Testis (tissue), 5 donors: ENCODE measurements around the gene UBAC2. TPM values are rescaled to one million over a fixed set of nuclear protein-coding genes. Genes with fewer than 3 reads are reported as not detected.

Source experiments
- DNase-seq: peaks from one replicate; pipeline ENCODE4 v3.0.0-alpha.2; 2019
- H3K27ac ChIP-seq, 2 donors: fragments of 200-600 bp; sonication (generic); one replicate each; pipeline ENCODE4 v1.5.1; 2019
- H3K27me3 ChIP-seq: fragments of 200-600 bp; sonication (generic); one replicate; pipeline ENCODE4 v1.5.1; 2019
- H3K36me3 ChIP-seq: fragments of 200-600 bp; sonication (generic); one replicate; pipeline ENCODE4 v1.5.1; 2017; ENCODE audit warnings: low read depth; ENCODE audit errors: missing control alignments
- H3K4me1 ChIP-seq: fragments of 200-600 bp; sonication (generic); one replicate; pipeline ENCODE4 v1.5.1; 2019
- H3K4me3 ChIP-seq, 2 donors: fragments of 200-600 bp; sonication (generic); one replicate each; pipeline ENCODE4 v1.5.1; 2017 to 2019
- H3K9me3 ChIP-seq: fragments of 200-600 bp; sonication (generic); one replicate; pipeline ENCODE4 v1.5.1; 2017
- POLR2A ChIP-seq: fragments of 450-650 bp; IDR thresholded peaks from one replicate; pipeline ENCODE4 v1.6.1; 2017; ENCODE audit warnings: antibody characterized with exemption, mild to moderate bottlenecking, moderate library complexity
- WGBS, 2 donors: methylation state at CpG; one replicate each; pipeline ENCODE4 v1.1.5; 2018; 5-methylcytosine and 5-hydroxymethylcytosine counted together
- intact Hi-C: fragments of 100-400 bp; cut with DNase I; formaldehyde crosslinking; loops from one replicate; pipeline ENCODE4 v1.15.1; 2023; ENCODE audit warnings: low total_unique reads
- long read RNA-seq, 2 donors: transcript quantifications; one replicate each; lab custom pipeline, GENCODE V29; 2026
- polyA plus RNA-seq: library from polyadenylated mRNA; stranded (reverse); fragments of 350-450 nt; fragmentation: Illumina TruSeq; extraction: RNeasy Lipid Tissue Mini Kit (QIAGEN cat#74804); gene quantifications from one replicate; pipeline ENCODE4 v1.2.3, GENCODE V29; 2014; ENCODE audit warnings: low read depth, low replicate concordance; ENCODE audit not compliant: insufficient read depth
- total RNA-seq, 2 donors: library from RNA; depleted of rRNA; stranded (reverse); fragments of >200 nt; gene quantifications; one replicate each; pipeline ENCODE4 v1.2.3, GENCODE V29; 2016
- TF ChIP-seq, protein P1 (sequence below), 3 experiments: fragments of 450-650 bp in 2 of 3; fragments of 200-600 bp in 1 of 3; sonication (generic) in 1 of 3; IDR thresholded peaks; one replicate each; pipeline ENCODE4 v1.5.1; 2016 to 2019; ENCODE audit warnings: antibody characterized with exemption in 3 of 3, mild to moderate bottlenecking in 2 of 3, moderate library complexity in 1 of 3

Gene UBAC2, protein sequence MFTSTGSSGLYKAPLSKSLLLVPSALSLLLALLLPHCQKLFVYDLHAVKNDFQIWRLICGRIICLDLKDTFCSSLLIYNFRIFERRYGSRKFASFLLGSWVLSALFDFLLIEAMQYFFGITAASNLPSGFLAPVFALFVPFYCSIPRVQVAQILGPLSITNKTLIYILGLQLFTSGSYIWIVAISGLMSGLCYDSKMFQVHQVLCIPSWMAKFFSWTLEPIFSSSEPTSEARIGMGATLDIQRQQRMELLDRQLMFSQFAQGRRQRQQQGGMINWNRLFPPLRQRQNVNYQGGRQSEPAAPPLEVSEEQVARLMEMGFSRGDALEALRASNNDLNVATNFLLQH
- total RNA-seq (10 to 100 TPM; 85.5 to 93.0 TPM), polyA plus RNA-seq (147 TPM)
- long read RNA-seq, donor 1, transcript UBAC2-203 (9 exons, 1,375 nt), result major isoform, 18 of 54 reads
- long read RNA-seq, donor 1, partial matches to known transcripts, result 35 of 54 reads
- long read RNA-seq, donor 1, other reads (novel, unspliced or antisense), result 0 of 54 reads
- long read RNA-seq, donor 2, transcript UBAC2-203 (9 exons, 1,375 nt), result major isoform, 16 of 17 reads
- long read RNA-seq, donor 2, partial matches to known transcripts, result 0 of 17 reads
- long read RNA-seq, donor 2, other reads (novel, unspliced or antisense), result 0 of 17 reads

DNA sequence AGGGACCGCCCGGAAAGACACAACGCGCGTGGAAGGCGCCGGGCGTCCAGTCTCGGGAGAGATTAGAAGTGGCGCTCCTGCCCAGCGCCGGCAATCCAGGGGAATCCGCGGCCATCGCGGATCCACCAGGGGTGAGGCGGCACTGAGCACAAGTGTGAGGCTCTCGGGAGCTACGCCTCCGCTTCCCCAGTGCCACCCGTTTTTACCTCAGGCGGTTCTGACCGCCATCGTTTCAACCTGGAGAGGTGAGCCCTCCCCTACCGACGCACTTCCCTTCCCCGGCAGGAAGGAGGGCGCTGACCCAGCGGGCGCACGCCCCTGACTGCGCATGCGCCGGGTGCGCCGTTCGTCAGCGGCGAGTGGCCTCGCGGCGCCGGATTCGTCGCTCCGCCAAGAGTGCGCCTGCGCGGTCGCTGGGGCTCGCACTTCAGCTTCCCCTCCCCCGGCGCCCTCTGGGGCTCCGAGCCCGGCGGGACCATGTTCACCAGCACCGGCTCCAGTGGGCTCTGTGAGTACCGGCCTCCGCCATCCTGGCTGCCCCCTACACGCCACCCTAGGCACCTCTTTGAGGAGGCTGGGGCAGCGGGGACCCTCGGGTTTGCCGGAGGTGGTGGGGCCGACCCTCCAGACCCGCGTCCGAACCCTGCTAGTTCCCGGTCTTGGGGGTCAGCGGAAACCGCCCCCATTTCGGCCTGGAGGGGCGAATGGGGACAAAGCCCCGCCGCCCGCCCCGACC is at the start of gene UBAC2:
Gene UBAC2 (plus strand): TSS at position 423 of the 736 bp plus-strand sequence. CDS start 55 bp downstream, at position 478.
- no peaks in the 10 kb centered on the region for H3K27me3 ChIP-seq
- H3K4me1 ChIP-seq, result peaks cover 13% of the 10 kb centered on the region
- intact Hi-C loops, result no loop called here
- H3K9me3 ChIP-seq, result no peaks in the 10 kb centered on the region
- H3K4me3 ChIP-seq, result peak within 1 kb of the TSS; percentile 91 to 99
- WGBS, 2 donors, result 1% methylated on average over 57 of the region's 76 CpGs; no CpG with 5 or more reads in 1 of the 2 donors
- H3K36me3 ChIP-seq, result no peaks in the 10 kb centered on the region
- DNase-seq, result peak; percentile 94
- TF ChIP-seq POLR2A, result peak; percentile 96
- TF ChIP-seq, protein P1, sequence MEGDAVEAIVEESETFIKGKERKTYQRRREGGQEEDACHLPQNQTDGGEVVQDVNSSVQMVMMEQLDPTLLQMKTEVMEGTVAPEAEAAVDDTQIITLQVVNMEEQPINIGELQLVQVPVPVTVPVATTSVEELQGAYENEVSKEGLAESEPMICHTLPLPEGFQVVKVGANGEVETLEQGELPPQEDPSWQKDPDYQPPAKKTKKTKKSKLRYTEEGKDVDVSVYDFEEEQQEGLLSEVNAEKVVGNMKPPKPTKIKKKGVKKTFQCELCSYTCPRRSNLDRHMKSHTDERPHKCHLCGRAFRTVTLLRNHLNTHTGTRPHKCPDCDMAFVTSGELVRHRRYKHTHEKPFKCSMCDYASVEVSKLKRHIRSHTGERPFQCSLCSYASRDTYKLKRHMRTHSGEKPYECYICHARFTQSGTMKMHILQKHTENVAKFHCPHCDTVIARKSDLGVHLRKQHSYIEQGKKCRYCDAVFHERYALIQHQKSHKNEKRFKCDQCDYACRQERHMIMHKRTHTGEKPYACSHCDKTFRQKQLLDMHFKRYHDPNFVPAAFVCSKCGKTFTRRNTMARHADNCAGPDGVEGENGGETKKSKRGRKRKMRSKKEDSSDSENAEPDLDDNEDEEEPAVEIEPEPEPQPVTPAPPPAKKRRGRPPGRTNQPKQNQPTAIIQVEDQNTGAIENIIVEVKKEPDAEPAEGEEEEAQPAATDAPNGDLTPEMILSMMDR (IDR thresholded peaks at IDR 0.05), result peak in 1 of 3 experiments; percentile 31
- H3K27ac ChIP-seq, result peak within 1 kb of the TSS; percentile 95 to 97

DNA sequence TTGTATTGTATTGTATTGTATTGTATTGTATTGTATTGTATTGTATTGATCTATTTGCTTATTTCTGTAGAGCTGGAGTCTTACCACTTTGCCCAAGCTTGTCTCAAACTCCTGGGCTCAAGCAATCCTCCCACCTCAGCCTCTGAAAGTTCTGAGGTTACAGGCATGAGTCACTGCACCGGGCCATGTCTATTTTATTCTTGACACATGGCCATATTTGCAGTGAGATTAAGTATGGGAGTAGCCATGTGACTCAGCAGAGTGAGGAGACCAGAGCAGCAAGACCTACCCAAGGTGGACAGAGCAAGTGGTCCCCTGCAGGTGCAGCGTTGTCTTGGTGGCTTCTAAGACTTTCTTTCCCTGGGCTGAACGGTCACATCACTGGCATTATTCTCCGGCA is 49.1 kb upstream of the UBAC2 start:
- intact Hi-C loops, result no loop called here
- no peak for DNase-seq
- Histone ChIP-seq H3K9me3 (no peaks in the 10 kb centered on the region), H3K4me3 (no peak overlapping the region), H3K27me3 (no peaks in the 10 kb centered on the region), H3K36me3 (no peaks in the 10 kb centered on the region), H3K4me1 (no peaks in the 10 kb centered on the region), H3K27ac (no peak overlapping the region)
- TF ChIP-seq, protein P1 (IDR thresholded peaks at IDR 0.05), result no peak
- TF ChIP-seq POLR2A, result no peak
- 82 to 85% methylated on average over 4 of the region's 4 CpGs for WGBS, 2 donors

DNA sequence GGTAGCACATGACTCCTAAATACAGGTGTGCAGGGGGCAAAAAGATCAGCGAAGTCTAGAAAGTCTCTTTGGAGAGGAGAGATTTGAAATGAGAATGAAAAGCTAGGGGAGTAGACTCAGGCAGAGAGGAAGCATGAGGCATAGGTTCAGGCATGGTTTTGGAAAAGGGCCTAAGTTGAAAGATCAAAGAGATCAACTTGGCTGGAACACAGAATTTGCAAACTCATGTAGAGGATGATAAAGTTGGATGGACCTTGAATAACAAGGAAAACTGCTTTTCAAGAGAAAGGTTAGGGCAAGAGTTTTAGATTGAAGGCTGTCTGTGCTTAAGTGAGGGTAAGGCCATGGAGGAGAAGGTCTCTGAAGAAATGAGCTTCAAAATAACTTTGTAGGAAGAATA is 47.4 kb upstream of the UBAC2 start:
- no peak overlapping the region for H3K4me3 ChIP-seq
- H3K9me3 ChIP-seq, result no peaks in the 10 kb centered on the region
- intact Hi-C loops, result no loop called here
- no peak overlapping the region for H3K27ac ChIP-seq
- 88 to 93% methylated on average over 1 of the region's 1 CpG for WGBS, 2 donors
- H3K4me1 ChIP-seq, result no peaks in the 10 kb centered on the region
- no peaks in the 10 kb centered on the region for H3K36me3 ChIP-seq
- no peaks in the 10 kb centered on the region for H3K27me3 ChIP-seq
- DNase-seq, result no peak
- TF ChIP-seq POLR2A, result no peak
- TF ChIP-seq, protein P1 (IDR thresholded peaks at IDR 0.05), result no peak

DNA sequence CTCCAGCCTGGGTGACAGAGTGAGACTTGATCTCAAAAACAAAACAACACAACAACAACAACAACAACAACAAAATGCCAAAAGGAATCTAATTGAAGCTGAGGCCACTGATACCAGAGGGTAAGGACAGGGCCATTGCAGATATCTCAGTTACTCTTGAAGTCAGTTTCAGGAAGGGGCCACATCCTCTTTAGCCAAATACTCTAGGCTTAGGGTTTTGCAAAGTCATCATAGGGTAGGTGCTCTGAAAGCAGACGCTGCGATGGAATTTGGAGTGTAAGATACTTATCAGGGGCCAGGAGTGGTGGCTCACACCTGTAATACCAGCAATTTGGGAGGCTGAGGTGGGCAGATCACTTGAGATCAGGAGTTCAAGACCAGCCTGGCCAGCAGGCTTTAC is 46.6 kb upstream of the UBAC2 start:
- WGBS, 2 donors, result 78 to 79% methylated on average over 2 of the region's 2 CpGs
- intact Hi-C loops, result no loop called here
- Histone ChIP-seq H3K9me3 (no peaks in the 10 kb centered on the region), H3K36me3 (no peaks in the 10 kb centered on the region), H3K4me3 (no peak overlapping the region), H3K27ac (no peak overlapping the region), H3K4me1 (no peaks in the 10 kb centered on the region), H3K27me3 (no peaks in the 10 kb centered on the region)
- DNase-seq, result no peak
- no peak for TF ChIP-seq POLR2A
- TF ChIP-seq, protein P1 (IDR thresholded peaks at IDR 0.05), result no peak
